Heart left ventricle (tissue), 13 donors: ENCODE measurements around the gene CYP1A1.

Source experiments
- CTCF ChIP-seq, 12 donors: fragments of 200-600 bp; sonication (generic) in 4 of 12; IDR thresholded peaks; one replicate each; pipeline versions ENCODE4 v1.5.0 to v1.8.0; 2018 to 2022; ENCODE audit warnings: antibody characterized with exemption in 12 of 12, mild to moderate bottlenecking in 5 of 12
- POLR2A ChIP-seq, 2 donors: fragments of 450-650 bp; IDR thresholded peaks; one replicate each; pipeline ENCODE4 v1.6.1; 2017; ENCODE audit warnings: antibody characterized with exemption in 2 of 2, mild to moderate bottlenecking in 2 of 2, moderate library complexity in 2 of 2
- donor health status: ischemic (EF 13 %, LVEDD 7.1; RV severe dilation, severe dysfunction).
- donor health status: DM: no; HTN: yes; CAD: no.
- donor health status: DM: no; HTN: no; CAD: no.
- donor health status: ischemic (EF 25% LVEDD 6.9; RV normal size, moderate dysfunction).
- donor health status: ischemic (EF 25% LVEDD 5.7; RV mildly dilated, moderate dysfunction).
- donor health status: ischemic (EF 35%, LVEDD 5.7; RV mildly dilated, moderate dysfunction).
- donor health status: nonischemic (EF 11% LVEDD 7.7; RV severe dilation, severe dysfunction).
- donor health status: DM: yes; HTN: yes; CAD: no.
- donor health status: PGD.
- donor health status: ischemic (EF 29% LVEDD 5.4; RV normal size, mild dysfunction).
- donor health status: nonischemic (EF 23%, LVEDD 6.1; RV moderate dilation, normal function).

GRCh38 chr15:74735305-74735704 lies 10.0 kb upstream of the CYP1A1 start:
- TF ChIP-seq POLR2A (IDR thresholded peaks at IDR 0.05) (no peak), CTCF (IDR thresholded peaks at IDR 0.05) (no peak)
